ENCODE data around the gene SRGAP3. TPM values are rescaled to one million over a fixed set of nuclear protein-coding genes. Genes with fewer than 3 reads are reported as not detected.

SRGAP3 gene
- total RNA-seq, 1 donor from 2014 or later: 0.54 TPM

DNA sequence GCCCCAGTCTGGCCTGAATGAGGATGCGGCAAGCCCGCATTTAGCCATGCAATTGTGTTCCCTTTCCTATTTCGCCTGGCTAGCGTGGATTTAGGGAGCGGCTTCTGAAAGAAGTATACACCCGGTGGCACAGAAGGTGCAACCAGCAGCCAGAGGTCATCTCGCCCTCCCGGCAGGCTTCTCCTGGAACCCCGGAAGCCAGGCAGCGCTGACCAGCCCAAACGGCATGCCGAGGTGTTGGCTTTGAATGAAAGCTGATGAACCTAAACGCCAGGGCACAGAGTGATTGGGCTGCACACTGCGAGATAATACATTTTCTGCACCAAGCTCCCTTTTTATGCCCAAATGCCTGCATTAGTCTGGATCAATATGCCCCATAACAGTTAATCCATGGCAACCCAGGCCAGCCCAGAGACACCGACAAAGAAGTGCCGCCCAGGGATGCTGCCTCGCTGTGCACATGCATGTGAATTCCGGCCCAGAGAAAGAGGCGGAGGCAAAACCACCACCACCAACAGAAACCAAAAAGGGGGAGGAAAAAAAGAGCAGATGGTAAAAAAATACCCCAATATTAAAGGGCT, 1.4 kb downstream of the SRGAP3 start:
- DNase-seq (ENCODE audit: low spot score): no peak
- H3K27me3 Mint-ChIP-seq (ENCODE audit: insufficient read depth): peaks cover 18% of the 10 kb centered on the region
- H3K27ac Mint-ChIP-seq: no peak overlapping the region

DNA sequence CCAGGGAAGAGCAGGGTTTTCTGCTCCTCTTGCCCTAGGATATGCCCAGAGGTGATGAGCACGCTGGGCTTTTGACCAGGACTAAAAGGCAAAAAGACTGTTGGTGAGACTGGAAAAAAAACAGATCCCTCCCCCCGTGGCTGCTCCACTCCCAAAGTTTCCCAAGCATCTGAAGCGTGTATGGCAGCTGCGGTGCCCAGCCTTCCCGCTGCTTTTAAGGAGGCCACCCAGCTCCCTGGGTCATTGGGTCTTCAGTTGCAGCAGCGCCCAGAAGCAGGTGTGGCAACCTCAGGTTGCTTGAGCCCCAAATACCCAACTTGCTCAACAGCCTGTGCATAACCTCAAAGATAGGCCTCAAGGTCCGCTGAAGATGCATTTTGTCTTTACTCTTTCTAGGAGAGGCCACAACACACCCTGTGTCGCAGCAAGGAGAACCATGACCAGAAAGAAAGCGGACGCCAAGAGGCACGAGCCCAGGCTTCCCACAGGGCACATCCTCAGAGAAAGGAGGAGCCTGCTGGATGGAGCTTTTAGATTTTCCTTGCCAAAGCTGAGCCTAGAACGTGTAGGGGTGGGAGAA, 2.0 kb downstream of the SRGAP3 start:
- no peak for DNase-seq (ENCODE audit: low spot score)
- no peak overlapping the region for H3K27ac Mint-ChIP-seq
- no peaks in the 10 kb centered on the region for H3K9me3 Mint-ChIP-seq
- peaks cover 18% of the 10 kb centered on the region for H3K27me3 Mint-ChIP-seq (ENCODE audit: insufficient read depth)
- no peak overlapping the region for H3K4me3 Mint-ChIP-seq
- no peaks in the 10 kb centered on the region for H3K36me3 Mint-ChIP-seq (ENCODE audit: low read depth)
- intact Hi-C loops (cut with micrococcal nuclease): no loop called here
- peaks cover 22% of the 10 kb centered on the region for H3K4me1 Mint-ChIP-seq (ENCODE audit: low read depth)

More for the DNA sequence above, 1.4 kb downstream of the SRGAP3 start:
- Mint-ChIP-seq H3K4me1 (ENCODE audit: low read depth) (peaks cover 22% of the 10 kb centered on the region), H3K36me3 (ENCODE audit: low read depth) (no peaks in the 10 kb centered on the region), H3K4me3 (peak overlapping the region; percentile 81), H3K9me3 (no peaks in the 10 kb centered on the region)
- intact Hi-C loops (cut with micrococcal nuclease): no loop called here

- Mint-ChIP-seq H3K4me3 (no peak overlapping the region), H3K9me3 (no peaks in the 10 kb centered on the region), H3K36me3 (ENCODE audit: low read depth) (no peaks in the 10 kb centered on the region), H3K27me3 (ENCODE audit: insufficient read depth) (peaks cover 17% of the 10 kb centered on the region), H3K4me1 (ENCODE audit: low read depth) (peaks cover 22% of the 10 kb centered on the region), H3K27ac (no peak overlapping the region)
- intact Hi-C loops (cut with micrococcal nuclease): no loop called here
- no peak for DNase-seq (ENCODE audit: low spot score)
These were observed 3.3 kb downstream of the SRGAP3 start for GRCh38 chr3:9246189-9246588.

DNA sequence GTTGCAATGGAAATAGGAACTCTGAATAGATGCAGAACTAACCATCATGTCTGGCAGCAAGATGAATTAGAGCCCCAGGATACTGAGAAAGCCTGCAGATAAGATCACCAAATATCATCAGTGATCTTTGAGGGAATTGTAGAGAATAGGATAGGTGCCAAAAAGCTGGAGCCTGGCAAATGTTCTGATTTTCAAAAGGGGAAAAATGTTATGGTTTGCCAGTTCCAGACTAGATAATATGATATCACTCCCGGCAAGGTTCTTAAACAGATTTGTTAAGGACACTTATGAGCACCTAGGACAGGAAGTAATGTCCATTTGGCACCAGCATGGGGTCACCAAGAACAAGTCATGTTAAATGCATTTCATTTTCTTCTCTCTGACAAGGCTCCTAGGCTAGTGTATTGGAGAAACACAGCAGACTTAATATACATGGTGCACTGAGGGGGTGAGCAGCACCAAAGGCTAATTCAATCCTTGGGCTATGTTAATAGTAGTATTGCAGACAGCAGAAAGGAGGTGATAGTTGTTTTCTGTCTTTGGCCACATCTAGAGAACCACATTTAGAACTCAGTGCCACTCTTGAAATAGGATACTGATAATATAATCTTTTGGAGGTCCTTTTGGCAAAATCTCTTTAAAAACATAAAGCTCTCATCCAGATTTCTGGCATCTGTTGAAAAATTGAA, 4.8 kb downstream of the SRGAP3 start:
- Mint-ChIP-seq H3K27ac (no peak overlapping the region), H3K9me3 (no peaks in the 10 kb centered on the region), H3K36me3 (ENCODE audit: low read depth) (no peaks in the 10 kb centered on the region), H3K4me1 (ENCODE audit: low read depth) (peaks cover 18% of the 10 kb centered on the region), H3K27me3 (ENCODE audit: insufficient read depth) (peaks cover 17% of the 10 kb centered on the region), H3K4me3 (no peak overlapping the region)
- intact Hi-C loops (cut with micrococcal nuclease): no loop called here
- DNase-seq (ENCODE audit: low spot score): no peak

DNA sequence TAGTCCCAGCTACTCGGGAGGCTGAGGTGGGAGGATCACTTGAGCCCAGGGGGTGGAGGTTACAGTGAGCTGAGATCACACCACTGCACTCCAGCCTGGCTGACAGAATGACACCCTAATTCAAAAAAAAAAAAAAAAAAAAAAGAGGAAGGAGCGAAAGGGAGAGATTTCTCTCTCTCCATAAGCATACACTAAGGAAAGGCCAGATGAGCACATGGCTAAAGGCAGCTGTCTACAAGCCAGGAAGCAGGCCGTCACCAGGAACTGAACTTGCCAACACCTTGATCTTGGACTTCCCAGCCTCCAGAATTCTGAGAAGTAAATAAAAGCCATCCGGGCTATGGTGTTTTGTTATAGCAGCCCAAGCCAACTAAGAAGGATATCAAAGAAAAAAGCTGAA, 7.5 kb downstream of the SRGAP3 start:
- no peak for DNase-seq (ENCODE audit: low spot score)
- Mint-ChIP-seq H3K36me3 (ENCODE audit: low read depth) (no peaks in the 10 kb centered on the region), H3K4me3 (no peak overlapping the region), H3K27me3 (ENCODE audit: insufficient read depth) (peaks cover 4% of the 10 kb centered on the region), H3K27ac (no peak overlapping the region), H3K4me1 (ENCODE audit: low read depth) (no peaks in the 10 kb centered on the region), H3K9me3 (no peaks in the 10 kb centered on the region)
- intact Hi-C loops (cut with micrococcal nuclease): no loop called here

DNA sequence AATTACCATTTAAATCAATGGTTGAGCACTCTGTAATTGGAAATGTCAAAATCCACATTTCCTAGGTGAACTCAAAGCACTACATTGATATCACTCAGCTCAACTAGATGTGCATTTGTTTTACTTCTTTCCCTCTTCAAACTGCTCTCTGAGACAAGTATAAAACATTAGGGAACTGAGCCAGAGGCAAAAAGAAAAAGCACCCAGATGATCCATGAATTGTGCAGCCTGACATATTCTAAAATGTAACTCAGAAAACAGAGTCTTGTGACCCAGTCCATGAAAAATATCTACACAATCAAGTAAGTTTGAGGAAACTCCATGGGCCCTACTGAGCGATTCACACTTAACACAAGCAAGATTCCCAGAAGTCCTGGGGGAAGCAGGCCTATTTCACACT, 9.8 kb downstream of the SRGAP3 start:
- Mint-ChIP-seq H3K4me3 (no peak overlapping the region), H3K27ac (no peak overlapping the region), H3K36me3 (ENCODE audit: low read depth) (no peaks in the 10 kb centered on the region), H3K4me1 (ENCODE audit: low read depth) (no peaks in the 10 kb centered on the region), H3K9me3 (no peaks in the 10 kb centered on the region), H3K27me3 (ENCODE audit: insufficient read depth) (peaks cover 6% of the 10 kb centered on the region)
- DNase-seq (ENCODE audit: low spot score): no peak
- intact Hi-C loops (cut with micrococcal nuclease): no loop called here

DNA sequence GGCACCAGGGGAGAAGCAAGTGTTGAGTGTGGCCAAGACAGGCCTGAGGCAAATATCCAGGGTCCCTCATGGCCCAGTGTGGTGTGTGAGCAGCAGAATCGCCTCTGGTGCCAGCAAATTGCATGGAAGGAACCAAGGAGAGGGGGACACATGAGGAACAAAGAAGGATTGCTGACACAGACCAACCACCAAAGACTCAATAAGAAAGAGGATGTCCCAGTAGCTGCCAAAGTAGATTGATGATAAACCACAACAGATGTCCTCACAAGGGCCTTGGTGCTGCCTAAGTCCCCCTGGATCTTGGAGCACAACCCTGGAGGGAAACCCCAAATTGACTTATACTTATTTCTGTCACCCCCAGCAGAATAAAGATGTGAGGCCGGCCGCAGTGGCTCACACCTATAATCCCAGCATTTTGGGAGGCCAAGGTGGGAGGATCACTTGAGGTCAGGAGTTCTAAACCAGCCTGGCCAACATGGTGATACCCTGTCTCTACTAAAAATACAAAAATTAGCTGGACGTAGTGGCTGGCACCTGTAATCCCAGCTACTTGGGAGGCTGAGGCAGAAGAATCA, 10.6 kb downstream of the SRGAP3 start:
- intact Hi-C loops (cut with micrococcal nuclease): no loop called here
- Mint-ChIP-seq H3K4me1 (ENCODE audit: low read depth) (no peaks in the 10 kb centered on the region), H3K9me3 (no peaks in the 10 kb centered on the region), H3K4me3 (no peak overlapping the region), H3K27ac (no peak overlapping the region), H3K27me3 (ENCODE audit: insufficient read depth) (peaks cover 6% of the 10 kb centered on the region), H3K36me3 (ENCODE audit: low read depth) (no peaks in the 10 kb centered on the region)
- DNase-seq (ENCODE audit: low spot score): no peak

- Mint-ChIP-seq H3K27ac (no peak overlapping the region), H3K4me3 (no peak overlapping the region), H3K9me3 (no peaks in the 10 kb centered on the region), H3K27me3 (ENCODE audit: insufficient read depth) (peaks cover 6% of the 10 kb centered on the region), H3K4me1 (ENCODE audit: low read depth) (no peaks in the 10 kb centered on the region), H3K36me3 (ENCODE audit: low read depth) (no peaks in the 10 kb centered on the region)
- DNase-seq (ENCODE audit: low spot score): no peak
- intact Hi-C loops (cut with micrococcal nuclease): no loop called here
These were observed 11.2 kb downstream of the SRGAP3 start for GRCh38 chr3:9238276-9238675.

DNA sequence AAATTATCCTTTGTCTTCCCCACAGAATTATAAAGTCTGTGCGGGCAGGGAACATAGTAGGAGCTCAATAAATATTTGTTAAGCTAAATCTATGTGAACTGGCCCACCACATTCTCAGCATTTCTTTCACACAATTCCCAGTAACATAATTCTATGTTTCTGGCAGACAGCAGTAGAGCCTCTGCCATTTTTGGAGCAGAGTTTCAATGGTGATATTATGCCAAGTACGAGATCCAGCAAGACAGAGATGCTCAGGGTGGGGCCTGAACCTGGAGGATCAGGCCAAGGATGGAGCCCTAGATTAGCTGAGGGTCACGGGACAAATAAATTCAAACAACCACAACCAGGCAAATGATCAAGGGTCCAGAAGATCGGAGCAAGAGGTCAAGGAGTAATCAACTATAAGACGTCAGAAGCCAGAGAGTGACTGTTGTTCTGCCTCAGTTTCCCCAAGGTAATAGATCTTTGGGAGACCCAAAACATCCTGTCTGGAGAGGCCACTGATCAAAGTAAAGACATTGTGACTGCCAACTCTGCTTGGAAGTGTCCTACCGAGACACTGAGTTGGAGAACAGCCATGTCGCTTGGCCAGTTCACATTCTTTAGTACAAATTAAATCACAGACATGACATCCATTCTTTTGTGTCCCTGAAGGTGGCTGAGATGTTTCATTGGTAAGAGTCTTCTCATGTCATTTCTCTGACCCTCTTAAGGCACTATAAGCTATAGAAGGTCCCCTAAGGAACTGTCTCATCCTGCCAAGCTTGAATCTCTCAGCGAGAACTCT, 15.4 kb downstream of the SRGAP3 start:
- Mint-ChIP-seq H3K27me3 (ENCODE audit: insufficient read depth) (peaks cover 11% of the 10 kb centered on the region), H3K4me1 (ENCODE audit: low read depth) (no peaks in the 10 kb centered on the region), H3K9me3 (no peaks in the 10 kb centered on the region), H3K36me3 (ENCODE audit: low read depth) (no peaks in the 10 kb centered on the region), H3K27ac (no peak overlapping the region), H3K4me3 (no peak overlapping the region)
- intact Hi-C loops (cut with micrococcal nuclease): no loop called here
- DNase-seq (ENCODE audit: low spot score): no peak

DNA sequence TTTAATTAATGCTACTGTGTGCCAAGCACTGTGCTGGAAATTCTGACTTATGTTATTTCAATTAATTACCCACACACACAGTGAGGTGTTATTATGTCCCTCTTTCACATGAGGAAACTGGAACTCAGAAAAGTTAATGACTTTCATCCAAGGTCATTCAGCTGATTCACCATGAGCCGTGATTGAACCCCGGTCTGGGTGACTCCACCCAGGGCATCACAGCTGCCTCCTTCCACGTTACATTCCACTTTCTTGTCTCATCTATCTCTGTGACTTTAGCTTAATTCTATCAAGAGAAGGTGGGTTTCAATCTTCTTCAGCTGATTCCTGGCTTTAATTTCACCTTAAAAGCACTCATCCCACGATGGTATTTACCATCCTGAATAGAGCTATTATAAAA, 16.3 kb downstream of the SRGAP3 start:
- Mint-ChIP-seq H3K27me3 (ENCODE audit: insufficient read depth) (peaks cover 11% of the 10 kb centered on the region), H3K36me3 (ENCODE audit: low read depth) (no peaks in the 10 kb centered on the region), H3K9me3 (no peaks in the 10 kb centered on the region), H3K27ac (no peak overlapping the region), H3K4me1 (ENCODE audit: low read depth) (no peaks in the 10 kb centered on the region), H3K4me3 (no peak overlapping the region)
- intact Hi-C loops (cut with micrococcal nuclease): no loop called here
- DNase-seq (ENCODE audit: low spot score): no peak

GRCh38 chr3:9231937-9232336, 17.5 kb downstream of the SRGAP3 start:
- Mint-ChIP-seq H3K27ac (no peak overlapping the region), H3K9me3 (no peaks in the 10 kb centered on the region), H3K27me3 (ENCODE audit: insufficient read depth) (peaks cover 11% of the 10 kb centered on the region), H3K4me3 (no peak overlapping the region), H3K4me1 (ENCODE audit: low read depth) (no peaks in the 10 kb centered on the region), H3K36me3 (ENCODE audit: low read depth) (no peaks in the 10 kb centered on the region)
- no peak for DNase-seq (ENCODE audit: low spot score)
- intact Hi-C loops (cut with micrococcal nuclease): no loop called here

DNA sequence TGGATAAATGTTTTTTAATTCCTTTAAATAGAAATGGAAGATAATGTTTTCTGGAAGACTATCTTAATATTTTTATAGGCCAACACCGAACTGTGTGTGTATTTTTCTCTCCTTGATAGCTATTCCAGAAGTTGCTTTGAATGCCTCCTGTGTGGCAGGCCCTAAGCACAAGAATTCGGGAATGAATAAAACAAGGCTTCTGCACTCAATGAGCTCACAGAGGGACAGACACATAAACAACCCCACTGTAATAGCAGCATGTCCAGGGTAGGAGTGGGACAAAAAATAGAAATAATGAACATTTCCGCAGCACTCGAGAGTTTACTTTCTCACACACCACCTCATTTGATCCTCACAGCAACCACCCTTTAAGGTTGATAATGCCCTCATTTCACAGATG, 18.0 kb downstream of the SRGAP3 start:
- Mint-ChIP-seq H3K27me3 (ENCODE audit: insufficient read depth) (peaks cover 11% of the 10 kb centered on the region), H3K36me3 (ENCODE audit: low read depth) (no peaks in the 10 kb centered on the region), H3K4me3 (no peak overlapping the region), H3K9me3 (no peaks in the 10 kb centered on the region), H3K4me1 (ENCODE audit: low read depth) (no peaks in the 10 kb centered on the region), H3K27ac (no peak overlapping the region)
- intact Hi-C loops (cut with micrococcal nuclease): no loop called here
- DNase-seq (ENCODE audit: low spot score): no peak

- Mint-ChIP-seq H3K4me1 (ENCODE audit: low read depth) (no peaks in the 10 kb centered on the region), H3K4me3 (no peak overlapping the region), H3K27ac (no peak overlapping the region), H3K27me3 (ENCODE audit: insufficient read depth) (peaks cover 14% of the 10 kb centered on the region), H3K36me3 (ENCODE audit: low read depth) (no peaks in the 10 kb centered on the region), H3K9me3 (no peaks in the 10 kb centered on the region)
- no peak for DNase-seq (ENCODE audit: low spot score)
- intact Hi-C loops (cut with micrococcal nuclease): no loop called here
These were observed 18.4 kb downstream of the SRGAP3 start for GRCh38 chr3:9231006-9231405.
